ENCODE data around the gene ORAI2.
A peak's percentile ranks its signal among the peaks of the same experiment; 100 is the strongest.
"Not testable (repeated sequence)": the region's sequence is repeated elsewhere in the genome, so short reads cannot be mapped to it uniquely, and the experiment has no call there.

The ORAI2 gene

DNA sequence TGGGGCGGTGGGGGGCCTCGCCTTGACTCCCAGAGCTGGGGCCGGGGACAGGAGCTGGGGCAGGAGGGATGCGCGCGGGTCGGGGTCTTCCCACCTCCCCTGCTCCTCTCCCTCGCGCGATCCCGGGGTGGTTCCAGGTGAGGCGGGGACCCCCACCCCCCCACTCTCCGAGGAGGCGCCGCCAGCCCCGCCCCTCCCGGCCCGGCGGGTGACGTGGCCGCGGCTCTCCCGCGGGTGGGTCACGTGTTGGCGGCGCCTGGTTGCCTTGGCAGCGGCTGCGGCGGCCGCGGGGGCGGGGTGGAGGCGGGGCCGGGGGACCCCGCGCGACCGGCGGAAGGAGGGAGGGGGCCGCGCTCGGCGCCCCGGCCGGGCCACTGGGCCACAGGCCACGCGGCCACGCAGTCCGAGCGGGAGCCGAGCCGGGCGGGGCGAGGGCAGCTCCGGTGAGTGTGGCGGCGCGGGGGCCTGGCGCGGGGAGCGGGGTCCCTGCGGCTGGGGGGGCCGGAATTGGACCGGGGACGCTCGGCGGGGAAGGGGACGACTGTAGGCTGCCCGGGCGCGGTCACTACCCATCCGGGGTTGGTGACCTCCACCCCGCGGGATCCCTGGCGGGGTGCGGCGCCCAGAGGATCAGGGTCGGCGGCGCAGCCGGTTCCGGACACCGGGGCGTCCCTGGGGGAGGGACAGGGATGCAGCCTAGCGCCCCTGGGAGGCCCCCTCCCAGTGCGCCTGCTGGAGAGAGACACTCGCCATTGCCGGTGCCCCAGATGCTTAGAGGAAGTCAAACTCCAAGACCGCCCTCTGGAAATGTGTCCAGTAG, at the start of gene ORAI2:
Gene ORAI2, plus strand, starts transcription at position 357 of the 820 bp plus-strand sequence. CDS start 5,382 bp downstream, outside the sequence.
- DNase-seq, result peak; percentile 7

DNA sequence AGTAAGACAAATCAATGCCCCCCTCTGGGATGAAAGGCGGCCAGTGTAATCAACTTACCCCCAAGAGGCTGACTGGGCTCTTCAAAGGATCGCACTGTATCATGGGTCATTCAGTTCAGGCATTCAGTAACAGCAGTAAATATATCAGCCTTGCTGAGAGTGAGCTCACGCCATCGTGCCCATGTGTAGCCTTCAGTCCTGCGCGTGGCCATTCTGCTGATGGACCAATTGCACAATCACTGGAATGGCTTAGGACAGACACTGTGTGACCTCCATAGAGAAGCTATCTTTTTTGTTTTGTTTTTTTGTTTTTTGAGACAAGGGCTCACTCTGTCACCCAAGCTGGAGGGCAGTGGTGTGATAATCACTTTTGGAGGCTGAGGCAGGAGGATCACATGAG, 46.3 kb upstream of the ORAI2 start:
- no peak for DNase-seq

DNA sequence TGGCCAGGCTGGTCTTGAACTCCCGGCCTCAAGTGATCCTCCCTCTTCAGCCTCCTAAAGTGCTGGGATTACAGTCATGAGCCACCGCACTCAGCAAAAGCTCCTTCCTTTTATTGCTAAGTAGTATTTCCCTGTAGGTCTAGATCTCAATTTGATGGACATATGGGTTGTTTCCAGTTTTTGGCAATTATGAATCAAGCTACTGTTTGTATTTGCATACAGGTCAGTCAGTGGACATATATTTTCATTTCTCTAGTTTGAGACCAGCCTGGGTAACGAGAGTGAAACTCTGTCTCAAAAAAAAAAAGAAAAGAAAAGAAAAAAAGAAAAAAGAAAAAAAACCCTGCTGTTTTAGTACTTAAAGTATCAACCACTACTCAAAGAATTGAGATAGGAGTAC, 43.6 kb upstream of the ORAI2 start:
- no peak for DNase-seq

DNA sequence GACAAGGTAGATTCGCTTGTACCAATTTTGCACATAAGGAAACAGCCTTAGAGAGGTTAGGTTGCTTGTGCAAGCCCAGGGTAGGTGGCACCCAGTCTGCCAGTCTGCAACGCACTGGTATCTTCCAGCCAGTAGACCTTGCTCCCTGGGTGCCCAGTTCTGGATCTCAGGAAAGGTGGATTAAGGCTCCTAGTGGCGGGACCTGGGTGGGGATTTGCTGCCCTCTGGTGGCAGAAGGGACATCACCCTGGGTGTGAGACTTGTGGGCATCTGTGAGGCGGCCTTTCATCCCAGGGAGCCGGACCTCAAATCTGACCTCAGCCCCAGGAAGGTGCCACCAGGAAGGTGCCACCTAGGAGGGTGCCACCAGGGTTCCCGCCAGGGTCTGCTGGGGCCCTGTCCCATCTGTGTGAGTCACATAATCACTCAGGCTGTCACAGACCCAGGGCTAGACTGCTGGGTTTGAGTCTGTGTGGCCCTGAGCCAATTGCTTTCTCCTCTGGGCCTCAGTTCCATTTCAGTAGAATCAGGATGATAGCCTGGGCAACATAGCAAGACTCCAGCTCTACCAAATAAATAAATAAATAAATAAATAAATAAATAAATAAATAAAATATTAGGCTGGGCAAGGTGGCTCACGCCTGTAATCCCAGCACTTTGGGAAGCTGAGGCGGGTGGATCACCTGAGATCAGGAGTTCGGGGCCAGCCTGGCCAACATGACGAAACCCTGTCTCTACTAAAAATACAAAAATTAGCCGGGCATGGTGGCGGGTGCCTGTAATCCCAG, 42.5 kb upstream of the ORAI2 start:
- DNase-seq, result no peak

DNA sequence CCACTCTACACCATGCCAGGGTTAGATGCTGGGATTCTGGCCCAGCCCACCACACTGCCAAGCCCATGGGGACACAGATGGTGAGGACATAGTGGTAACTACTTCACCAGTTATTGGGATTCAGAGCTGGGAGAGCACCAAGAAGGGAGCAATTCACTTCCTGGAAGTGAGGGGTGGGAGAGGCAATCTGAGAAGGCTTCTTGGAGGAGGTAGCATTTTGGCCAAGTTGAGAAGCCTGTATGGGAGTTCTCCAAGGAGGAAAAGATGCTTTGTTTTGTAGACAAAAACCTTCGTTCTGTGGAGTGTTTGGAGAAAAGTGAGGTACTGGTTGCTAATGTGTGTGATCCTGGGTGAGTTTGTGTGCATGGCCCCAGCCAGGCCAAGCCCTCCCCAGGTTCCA, 41.0 kb upstream of the ORAI2 start:
- no peak for DNase-seq

DNA sequence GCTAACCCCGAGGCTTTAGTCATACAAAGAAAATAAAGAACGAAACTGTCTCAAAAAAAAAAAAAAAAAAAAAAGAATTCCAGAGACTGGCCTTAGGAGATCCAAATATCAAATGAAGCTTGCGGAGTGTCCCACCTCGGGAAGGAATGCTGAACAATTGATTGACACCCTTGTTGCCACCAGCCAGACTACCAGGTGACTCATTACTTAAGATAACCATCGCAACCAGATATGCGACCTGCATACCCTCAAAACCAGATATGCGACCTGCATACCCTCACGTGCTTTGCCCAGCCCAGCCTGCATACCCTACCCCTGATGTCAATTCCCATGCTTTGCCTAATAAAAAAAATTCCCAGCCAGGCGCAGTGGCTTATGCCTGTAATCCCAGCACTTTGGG, 39.9 kb upstream of the ORAI2 start:
- DNase-seq, result no peak

DNA sequence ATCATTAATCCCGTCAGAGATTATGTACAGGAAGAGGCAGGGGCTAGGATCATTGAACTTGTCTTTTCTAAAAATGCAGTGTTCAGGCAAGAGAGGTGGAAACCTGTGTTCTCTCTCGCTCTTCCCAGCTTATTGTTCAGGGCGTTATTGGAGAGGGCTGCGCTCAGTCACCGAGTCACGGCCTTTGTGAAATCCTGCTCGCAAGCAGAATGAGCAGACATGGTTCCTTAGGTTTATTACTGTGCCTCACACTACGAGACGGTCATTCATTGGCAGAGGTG, 37.8 kb upstream of the ORAI2 start:
- no peak for DNase-seq

DNA sequence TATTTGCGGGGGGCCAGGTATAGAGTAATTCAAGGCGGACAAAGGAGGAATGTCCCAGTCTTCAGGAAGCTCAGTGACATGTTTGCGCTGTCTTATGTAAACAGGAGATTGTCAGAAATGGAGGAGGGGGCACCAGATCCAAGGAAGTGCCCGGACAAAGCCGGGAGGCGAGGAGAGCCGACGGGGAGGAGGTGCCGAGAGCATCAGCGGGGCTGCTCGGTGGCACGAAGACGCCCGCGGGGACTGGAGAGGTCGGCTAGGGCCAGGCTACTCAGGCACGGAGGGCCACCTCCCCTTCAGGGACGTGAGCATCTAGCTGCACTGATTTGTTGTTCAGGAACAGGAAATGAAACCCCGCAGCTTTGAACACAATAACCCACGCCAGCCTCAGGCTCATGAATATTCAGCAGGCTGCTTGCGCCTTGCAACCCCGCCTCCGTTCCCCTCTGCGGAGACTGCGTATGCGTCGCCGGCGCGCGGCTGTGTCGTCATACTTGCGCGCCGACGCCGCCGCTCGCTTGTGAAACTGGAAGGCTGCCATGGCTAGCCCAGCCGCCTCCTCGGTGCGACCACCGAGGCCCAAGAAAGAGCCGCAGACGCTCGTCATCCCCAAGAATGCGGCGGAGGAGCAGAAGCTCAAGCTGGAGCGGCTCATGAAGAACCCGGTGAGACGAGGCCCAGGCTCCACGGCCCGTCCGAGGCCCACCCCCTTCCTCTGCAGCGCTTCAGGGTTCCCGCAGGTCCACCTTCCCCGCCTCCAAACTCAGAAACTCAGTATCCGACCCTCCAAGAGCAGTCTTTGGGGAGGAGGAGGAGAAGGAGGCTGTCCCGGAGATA, 37.3 kb upstream of the ORAI2 start, which contains the start of gene PRKRIP1:
Gene PRKRIP1, plus strand, starts transcription at position 491 of the 837 bp plus-strand sequence. Its CDS starts 49 bp downstream, at position 540.
- DNase-seq, result peak; percentile 78

DNA sequence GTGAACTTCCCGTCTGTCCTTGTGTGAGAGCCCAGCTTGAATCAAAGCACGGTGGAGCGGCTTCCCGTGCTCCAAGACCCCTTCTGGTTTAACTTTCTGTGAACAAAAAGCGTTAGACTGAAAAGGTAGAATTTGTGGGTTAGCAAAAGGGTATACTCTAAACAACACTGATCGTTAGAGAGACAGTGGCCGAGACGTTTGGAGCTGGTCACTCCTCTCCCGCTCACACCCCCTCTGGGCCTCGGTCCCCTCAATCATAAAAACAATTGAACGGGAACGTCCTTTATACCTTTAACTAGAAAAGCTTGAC, 36.7 kb upstream of the ORAI2 start:
- DNase-seq, result no peak

DNA sequence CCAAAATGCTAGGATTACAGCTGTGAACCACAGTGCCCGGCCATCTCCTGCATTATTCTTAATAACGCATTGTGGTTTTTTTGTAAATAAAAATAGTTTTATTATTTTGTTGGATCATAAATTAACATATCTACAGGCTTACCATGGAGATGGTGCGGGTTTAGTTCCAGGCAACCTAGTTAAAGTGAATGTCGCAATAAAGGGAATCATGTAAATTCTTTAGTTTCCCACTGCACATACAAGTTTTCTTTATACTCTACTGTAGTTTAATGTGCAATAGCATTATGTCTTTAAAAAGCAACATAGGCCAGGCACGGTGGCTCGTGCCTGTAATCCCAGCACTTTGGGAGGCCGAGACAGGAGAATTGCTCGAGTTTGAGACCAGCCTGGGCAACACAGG, 34.8 kb upstream of the ORAI2 start:
- no peak for DNase-seq

DNA sequence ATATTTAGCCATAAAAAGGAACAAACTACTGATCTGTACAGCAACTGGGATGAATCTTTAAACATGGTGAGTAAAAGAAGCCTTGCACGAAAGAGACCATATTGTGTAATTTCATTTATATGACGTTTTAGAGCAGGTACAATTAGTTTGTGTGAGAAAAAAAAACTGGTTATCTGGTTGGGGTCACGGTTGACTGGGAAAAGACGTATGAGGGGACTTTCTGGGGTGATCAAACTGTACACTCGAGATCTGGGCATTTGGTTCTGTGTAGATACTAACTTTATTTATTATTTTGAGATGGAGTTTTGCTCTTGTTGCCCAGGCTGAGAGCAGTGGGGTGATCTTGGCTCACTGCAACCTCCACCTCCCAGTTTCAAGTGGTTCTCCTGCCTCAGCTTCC, 33.0 kb upstream of the ORAI2 start:
- no peak for DNase-seq

DNA sequence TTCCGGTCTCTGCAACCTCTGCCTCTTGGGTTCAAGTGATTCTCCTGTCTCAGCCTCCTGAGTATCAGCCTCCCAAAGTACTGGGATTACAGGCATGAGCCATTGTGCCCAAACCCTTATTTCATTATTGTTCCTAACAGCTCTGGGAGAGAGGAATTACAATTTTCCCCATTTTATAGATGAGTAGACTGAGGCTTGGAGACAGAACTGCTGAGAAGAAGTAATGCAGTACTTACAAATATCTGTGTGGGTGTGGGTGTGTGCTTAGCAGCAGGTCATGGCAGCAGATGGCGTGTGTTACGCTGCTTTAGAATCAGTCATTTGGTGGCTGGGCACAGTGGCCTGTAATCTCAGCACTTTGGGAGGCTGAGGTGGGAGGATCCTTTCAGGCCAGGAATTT, 29.8 kb upstream of the ORAI2 start:
- DNase-seq, result no peak

DNA sequence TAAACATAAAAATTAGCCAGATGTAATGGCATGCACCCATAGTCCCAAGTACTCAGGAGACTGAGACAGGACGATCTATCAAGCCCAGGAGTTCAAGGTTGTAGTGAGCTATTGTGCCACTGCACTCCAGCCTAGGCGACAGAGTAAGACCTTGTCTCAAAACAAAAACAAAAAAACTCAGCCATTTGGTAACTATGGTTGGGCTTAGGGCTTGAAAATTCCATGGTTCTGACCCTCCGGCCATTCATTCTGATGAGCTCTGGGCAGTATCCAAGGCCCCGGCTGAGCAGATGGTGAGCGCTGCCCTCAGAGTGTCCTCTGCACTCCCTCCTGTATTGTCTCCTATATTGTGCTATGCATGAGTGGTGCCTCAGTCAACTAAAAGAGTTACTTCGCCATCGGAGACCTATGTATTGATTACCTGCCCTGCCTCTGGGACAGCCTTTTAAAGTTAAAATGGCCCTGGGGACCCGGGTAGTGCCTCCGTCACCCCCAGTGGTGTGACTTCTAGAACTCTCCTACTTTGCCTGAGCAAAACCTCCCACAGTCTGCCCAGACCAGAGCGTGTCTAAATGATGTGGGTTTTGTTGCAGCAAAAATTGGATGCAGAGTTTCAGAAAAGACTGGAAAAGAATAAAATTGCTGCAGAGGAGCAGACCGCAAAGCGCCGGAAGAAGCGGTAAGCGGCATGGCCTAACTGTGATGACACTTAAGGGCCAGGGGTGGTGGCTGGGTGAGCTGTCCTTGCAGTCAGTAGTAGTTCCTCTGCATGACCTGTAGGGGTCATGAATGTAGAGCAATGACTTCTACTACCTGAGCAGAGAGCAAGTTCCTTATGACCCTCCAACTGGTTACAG, 29.1 kb upstream of the ORAI2 start:
- no peak for DNase-seq

DNA sequence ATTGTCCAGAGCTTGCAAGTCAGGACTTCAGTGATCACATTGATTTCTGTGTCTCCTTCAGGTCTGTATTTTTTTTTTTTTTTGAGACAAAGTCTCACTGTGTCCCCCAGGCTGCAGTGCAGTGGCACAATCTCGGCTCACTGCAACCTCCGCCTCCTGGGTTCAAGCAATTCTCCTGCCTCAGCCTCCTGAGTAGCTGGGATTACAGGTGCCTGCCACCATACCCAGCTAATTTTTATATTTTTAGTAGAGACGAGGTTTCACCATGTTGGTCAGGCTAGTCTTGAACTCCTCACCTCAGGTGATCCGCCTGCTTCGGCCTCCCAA, 28.6 kb upstream of the ORAI2 start:
- DNase-seq, result not testable (repeated sequence)

DNA sequence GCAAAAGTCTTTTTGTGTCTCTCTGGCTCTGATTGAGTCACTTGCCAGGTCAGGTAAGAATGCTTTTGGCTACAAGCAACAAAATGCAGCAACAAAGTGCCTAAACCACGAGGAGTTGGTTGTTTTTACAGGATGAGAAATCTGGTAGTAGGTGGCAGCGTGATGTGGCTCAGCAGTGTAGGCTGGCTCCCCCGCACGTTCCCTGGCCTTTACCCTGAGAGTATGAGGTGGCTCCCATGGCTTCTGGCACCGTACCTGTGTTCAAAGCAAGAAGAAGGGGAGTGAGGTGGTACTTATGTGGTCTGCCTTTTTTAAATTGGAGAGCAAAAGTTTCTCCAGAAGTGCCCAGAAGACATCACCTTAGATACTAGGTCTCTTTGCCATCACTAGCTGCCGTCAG, 25.5 kb upstream of the ORAI2 start:
- DNase-seq, result no peak

DNA sequence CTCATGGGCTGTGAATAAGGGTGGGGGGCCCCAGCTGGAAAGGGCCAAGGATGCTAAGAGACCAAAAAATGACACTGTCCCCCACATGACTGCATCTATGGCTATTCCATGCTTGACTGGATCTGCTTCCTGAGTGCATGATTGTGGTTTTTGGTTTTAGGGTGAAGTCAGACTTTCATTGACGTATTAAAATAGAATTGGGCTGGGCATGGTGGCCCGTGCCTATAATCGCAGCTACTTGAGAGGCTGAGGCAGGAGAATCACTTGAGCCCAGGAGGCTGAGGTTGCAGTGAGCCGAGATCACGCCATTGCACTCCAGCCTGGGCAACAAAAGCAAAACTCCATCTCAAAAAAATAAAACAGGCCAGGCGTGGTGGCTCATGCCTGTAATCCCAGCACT, 24.8 kb upstream of the ORAI2 start:
- not testable (repeated sequence) for DNase-seq

DNA sequence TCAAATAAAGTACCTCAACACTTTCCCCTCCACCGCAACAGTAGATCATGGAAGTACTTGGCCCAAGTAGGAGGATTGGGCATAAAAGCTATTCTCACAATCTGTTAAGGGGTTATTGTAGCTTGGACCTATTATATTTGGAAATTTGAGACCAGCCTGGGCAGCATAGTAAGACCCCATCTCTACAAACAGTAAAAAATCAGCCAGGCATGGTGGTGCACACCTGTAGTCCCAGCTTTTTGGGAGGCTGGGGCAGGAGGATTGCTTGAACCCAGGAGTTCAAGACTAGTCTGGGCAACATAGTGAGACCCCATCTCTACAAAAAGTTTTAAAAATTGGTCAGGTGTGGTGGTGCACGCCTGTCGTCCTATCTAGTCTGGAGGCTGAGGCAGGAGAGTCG, 24.0 kb upstream of the ORAI2 start:
- DNase-seq, result no peak

DNA sequence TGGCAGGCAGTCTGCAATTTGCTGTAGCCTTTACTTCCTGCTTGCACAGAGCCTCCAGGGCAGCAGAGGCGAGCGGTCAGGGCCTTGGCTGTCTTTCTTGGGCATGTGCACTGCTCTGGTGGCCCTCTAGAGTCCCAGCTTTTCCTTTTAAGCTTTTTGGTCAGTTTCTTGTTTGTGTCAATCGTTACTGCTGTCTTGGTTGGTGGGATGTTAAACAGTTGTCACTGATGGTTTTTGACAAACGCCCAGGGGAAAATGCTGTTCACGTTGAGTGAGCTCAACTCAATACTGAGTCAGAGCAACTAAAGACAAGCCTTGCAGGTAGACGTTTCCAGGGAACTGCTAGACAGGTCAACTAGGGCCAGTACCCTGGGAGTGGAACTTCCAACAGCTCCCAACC, 23.3 kb upstream of the ORAI2 start:
- no peak for DNase-seq

DNA sequence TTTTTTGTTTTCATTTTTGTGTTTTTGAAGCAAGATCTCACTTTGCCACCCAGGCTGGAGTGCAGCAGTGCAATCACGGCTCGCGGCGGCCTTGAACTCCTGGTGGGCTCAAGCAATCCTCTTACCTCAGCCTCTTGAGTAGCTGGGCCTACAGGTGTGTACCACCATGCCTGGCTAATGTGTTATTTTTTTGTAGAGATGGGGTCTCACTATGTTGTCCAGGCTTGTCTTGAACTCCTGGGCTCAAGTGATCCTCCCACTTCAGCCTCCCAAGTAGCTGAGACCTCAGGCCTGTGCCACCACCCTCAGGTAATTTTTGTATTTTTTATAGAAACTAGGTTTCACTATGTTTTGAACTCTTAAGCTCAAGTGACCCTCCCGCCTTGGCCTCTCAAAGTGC, 22.5 kb upstream of the ORAI2 start:
- DNase-seq, result no peak

DNA sequence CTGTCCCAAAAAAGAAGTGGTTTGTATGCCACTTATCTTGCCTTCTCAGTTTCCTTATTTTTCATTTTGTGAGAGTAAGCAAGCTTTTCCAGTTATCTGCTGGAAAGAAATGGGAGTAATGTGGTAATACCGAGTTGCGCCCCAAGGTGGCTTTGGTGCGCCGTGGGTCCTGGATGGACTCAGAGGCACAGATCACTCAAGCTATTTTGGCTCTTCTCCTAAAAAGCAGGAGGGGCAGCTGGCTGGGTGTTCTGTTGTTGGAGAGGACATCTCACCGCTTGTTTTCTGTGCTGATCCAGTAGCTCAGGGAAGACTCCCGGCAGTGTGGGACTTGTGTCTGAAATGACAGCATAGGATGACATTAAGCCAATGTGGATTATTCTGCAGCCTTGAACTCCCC, 20.8 kb upstream of the ORAI2 start:
- DNase-seq, result peak; percentile 15

DNA sequence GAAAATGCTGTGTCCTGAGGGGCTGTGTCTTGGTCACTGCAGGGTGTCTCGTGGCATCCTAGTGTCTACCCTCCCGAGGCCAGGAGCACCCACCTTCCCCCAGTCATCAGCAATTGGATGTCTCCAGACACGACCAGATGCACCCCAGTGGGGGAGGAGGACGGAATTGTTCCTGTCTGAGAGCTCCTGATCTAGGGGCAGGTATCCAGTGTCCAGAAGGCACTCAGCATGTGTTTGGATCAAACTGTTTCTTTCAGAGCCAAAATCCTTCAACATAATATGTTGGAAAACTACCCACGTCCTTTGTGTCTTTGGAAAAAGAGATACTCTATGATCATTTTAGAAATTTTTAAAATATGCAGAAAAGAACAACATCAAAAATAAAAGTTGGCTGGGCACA, 20.3 kb upstream of the ORAI2 start:
- no peak for DNase-seq

DNA sequence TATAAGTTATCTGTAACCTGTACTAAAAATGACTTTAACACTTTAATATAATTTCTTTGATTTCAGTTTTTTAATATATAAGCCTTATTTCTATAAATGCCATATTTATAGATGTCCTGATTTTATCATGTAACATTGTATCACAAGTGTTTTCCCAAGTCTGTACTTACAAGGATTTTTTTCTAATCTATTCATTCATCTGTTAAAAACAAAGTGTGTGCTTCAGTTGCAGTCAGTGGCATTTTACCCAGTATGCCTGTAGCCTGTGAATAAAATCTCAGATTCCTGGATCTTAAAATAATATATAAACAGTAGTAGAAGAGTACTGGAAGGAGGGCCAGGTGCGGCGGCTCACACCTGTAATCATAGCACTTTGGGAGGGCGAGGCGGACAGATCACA, 19.8 kb upstream of the ORAI2 start:
- no peak for DNase-seq

DNA sequence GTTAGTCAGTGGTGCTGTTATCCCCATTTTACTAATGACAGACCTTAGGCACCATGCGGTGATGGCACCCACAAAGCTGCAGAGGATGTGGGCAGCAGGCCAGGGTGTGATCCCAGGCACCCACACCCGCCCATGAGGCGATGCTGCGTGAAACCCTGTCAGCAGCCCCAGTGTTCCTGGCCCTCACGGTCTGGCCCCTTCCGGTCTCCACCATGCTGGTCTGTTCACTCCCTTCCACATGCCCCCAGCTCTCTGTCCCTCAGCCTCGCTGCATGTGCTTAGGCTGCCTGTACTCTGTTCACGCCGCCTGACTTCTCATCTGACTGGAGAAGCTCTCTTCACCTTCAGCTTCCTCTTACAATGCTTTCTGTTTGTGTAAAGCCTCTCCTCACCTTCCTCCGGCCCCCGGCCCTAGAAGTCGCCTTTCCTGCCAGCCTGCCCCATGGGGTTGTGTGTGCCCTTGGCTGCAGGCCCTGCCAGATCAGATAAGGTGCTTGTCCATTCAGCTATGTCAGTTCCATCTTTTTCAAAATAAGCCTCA, 17.6 kb upstream of the ORAI2 start:
- no peak for DNase-seq
